LHCN-M2 (cell line): ENCODE data around the gene PATZ1. TPM values are rescaled to one million over a fixed set of nuclear protein-coding genes. Genes with fewer than 3 reads are reported as not detected.
A peak's percentile ranks its signal among the peaks of the same experiment; 100 is the strongest.

Source experiments
- DNase-seq: peaks from one replicate; pipeline ENCODE4 v3.0.0-alpha.2; 2012; ENCODE audit warnings: low read depth
- total RNA-seq: library from RNA; depleted of rRNA; stranded (reverse); fragments of >200 nt; gene quantifications from 2 replicates; pipeline ENCODE4 v1.2.3, GENCODE V29; 2014

PATZ1 gene
- total RNA-seq, 1 experiment from 2014 or later = 18.3 TPM

GRCh38 chr22:31343235-31344191, 2.6 kb downstream of the PATZ1 start:
- DNase-seq = no peak

DNA sequence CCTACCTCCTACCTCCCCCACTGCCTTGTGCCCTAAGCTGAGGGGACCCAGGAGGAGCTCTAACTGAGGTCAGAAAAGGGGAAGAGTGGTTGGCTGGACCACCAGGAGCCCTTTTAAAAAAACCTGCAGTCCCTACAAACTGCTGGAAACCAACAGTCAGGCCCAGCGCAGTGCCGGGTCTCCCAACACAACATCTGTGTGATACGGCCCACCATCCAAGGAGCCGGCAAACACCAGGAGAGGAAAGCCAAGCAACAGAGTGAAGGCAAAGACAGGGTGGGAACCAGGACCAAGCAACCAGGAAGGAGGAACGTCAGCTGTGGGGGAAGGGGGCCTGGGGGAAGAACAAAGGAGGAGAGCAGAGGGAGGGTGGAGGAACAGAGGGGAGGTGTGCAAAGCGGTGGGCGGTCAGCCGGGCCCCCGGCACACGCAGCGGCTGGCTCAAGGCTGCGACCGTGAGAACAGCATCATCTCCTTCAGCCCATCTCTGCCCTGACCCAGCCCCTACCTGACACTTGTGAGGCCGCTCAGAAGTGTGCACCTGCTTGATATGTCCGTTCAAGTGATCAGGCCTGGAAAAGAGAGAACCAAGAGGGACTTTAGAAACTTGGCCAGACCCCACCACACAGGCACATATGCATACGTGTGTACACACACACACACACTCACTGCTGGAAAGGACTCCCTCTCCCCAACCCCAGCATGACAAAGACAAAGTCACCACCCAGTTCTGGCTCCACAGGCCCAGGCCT, 3.6 kb downstream of the PATZ1 start:
- DNase-seq = no peak

- no peak for DNase-seq
These were observed 4.6 kb downstream of the PATZ1 start for GRCh38 chr22:31341386-31342088.

- no peak for DNase-seq
These were observed 5.3 kb downstream of the PATZ1 start for GRCh38 chr22:31340765-31341247.

- DNase-seq = no peak
These were observed 5.8 kb downstream of the PATZ1 start for GRCh38 chr22:31340360-31340759.

DNA sequence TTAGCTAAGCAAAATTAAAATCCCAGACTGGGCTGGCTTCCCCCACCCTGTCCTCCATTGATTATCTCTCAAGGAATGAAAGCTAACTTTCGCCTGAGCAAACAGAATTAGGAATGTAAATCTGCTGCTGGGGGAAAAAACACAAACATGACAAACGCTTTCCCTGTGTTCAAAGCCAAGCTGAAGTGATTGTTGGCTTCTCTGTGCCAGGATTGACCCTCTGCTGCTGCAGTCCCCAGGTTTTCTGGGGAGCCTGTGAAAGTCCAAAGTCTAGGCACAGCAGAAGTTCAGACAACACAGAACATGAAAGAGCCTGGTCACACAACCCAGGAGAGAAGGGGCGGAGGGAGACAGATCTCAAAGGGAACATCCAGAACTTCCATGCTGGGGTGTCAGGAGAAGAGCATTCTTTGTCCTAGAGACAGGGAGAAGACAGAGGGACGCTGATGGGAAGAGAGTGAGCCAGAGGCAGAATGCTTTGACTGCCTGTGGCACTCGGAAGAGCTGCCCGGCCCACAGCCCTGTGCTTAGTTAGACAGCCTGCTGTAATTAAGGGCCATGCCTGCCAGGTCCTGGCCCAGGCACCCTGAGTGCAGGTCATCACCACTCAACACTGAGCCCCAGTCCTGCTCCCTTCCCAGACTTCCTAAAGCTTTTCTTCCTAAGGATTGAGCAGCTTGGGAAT, 6.9 kb downstream of the PATZ1 start:
- DNase-seq = no peak

- DNase-seq = no peak
These were observed 9.0 kb downstream of the PATZ1 start for GRCh38 chr22:31337178-31337577.

- DNase-seq = no peak
These were observed 11.8 kb downstream of the PATZ1 start for GRCh38 chr22:31334329-31334728.

- DNase-seq = no peak
These were observed 12.5 kb downstream of the PATZ1 start for GRCh38 chr22:31333641-31334040.

GRCh38 chr22:31332886-31333285, 13.3 kb downstream of the PATZ1 start:
- peak; percentile 42 for DNase-seq

DNA sequence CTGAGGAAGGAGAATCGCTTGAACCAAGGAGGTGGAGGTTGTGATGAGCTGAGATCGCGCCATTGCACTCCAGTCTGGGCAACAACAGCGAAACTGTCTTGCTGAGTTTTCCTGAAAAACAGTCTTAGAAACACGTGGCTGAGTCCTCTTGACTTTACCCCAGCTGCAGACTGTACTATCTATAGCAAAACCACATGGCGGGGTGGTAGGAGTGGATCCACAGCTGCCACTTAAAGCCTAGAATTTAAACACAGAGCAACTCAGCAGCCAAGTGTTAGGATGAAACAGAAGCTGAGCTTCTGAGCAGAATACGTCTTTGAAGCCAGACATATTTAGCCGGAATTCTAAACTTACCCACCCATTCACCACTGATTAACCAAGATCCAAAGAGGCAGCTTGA, 14.1 kb downstream of the PATZ1 start:
- no peak for DNase-seq

GRCh38 chr22:31329453-31330215, 16.5 kb downstream of the PATZ1 start:
- DNase-seq = no peak

- peak; percentile 72 for DNase-seq
These were observed 17.1 kb downstream of the PATZ1 start for GRCh38 chr22:31329029-31329428.

GRCh38 chr22:31328544-31328960, 17.6 kb downstream of the PATZ1 start:
- DNase-seq = no peak

DNA sequence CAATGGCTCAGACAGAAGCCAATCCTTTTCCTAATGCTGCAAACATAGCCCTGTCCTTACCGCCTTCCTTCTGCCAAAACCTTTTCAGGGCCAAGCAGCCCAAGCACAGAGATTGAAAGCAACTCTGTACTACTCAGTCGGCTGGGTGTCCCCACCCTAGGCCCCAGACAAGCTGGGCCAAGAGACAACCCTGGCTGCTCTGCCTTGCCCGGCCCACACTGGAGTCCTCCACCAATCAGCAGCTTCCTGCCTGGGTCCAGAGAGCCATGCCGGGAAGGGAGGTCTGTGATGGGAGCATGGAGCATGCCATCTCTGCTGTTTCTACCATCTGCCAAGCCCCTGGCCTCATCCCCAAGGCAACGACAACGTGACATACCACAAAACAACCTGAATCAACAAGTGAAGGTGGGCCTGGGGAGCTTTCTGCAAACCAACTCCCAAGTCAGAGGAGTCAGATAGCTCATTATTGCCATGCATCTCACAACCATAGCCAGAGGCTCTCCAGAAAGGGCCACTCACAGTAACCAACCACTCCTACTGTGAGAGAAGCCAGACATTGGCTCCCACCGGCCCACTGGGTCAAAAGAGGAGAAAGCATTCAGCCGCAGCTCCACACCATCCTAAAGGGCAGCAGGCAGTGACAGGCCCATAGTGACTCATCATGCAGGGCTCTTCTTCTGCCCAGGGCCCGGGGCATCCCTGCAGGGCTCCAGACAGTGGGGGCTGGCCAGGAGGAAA, 18.2 kb downstream of the PATZ1 start:
- DNase-seq = no peak

GRCh38 chr22:31326877-31327276, 19.3 kb downstream of the PATZ1 start:
- no peak for DNase-seq

- DNase-seq = no peak
These were observed 22.3 kb downstream of the PATZ1 start for GRCh38 chr22:31323578-31324550.

GRCh38 chr22:31321421-31321820, 24.7 kb downstream of the PATZ1 start:
- DNase-seq = no peak
